ENCODE results near the gene LDAH.

DNA sequence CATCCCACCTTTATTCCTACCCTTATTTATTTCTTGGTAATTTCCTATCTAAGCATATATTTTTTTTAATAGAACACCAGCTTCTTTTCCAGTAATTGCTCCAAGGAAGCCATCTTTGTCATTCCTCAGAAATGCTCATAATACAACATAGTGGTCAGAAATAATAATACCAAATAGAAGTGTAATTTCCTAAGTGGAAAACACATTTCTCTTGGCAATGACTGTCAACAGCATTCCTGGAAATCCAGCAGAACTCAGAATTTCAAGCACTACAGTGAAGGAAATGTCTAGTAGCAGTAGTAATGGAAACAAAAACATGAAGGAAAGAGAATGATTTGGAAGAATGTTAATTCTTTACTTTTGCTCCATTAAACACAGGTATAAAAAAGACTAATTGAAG lies 99.4 kb downstream of the LDAH start:
- TF ChIP-seq CTCF (IDR thresholded peaks at IDR 0.05) (no peak), POLR2A (IDR thresholded peaks at IDR 0.05) (no peak)
